Type B pancreatic cell (in vitro differentiated cells): Measurements from ENCODE around the gene ERV3-1. TPM values are rescaled to one million over a fixed set of nuclear protein-coding genes. Genes with fewer than 3 reads are reported as not detected.
"Not testable (repeated sequence)": the region's sequence is repeated elsewhere in the genome, so short reads cannot be mapped to it uniquely, and the experiment has no call there.

ENCODE experiments used
- DNase-seq: peaks from one replicate; pipeline ENCODE4 v3.0.0; 2021; ENCODE audit warnings: mixed read lengths; ENCODE audit not compliant: unreplicated experiment; ENCODE audit errors: extremely low spot score
- H3K27ac Mint-ChIP-seq: 2 replicates; pipeline ENCODE4 v1.8.0; 2021; ENCODE audit warnings: mild to moderate bottlenecking, mixed read lengths
- H3K27me3 Mint-ChIP-seq: 2 replicates; pipeline ENCODE4 v1.8.0; 2021; ENCODE audit warnings: mixed read lengths
- H3K36me3 Mint-ChIP-seq: 2 replicates; pipeline ENCODE4 v1.8.0; 2021; ENCODE audit warnings: mixed read lengths
- H3K4me1 Mint-ChIP-seq: one replicate; pipeline ENCODE4 v1.8.0; 2021; ENCODE audit warnings: mixed read lengths; ENCODE audit not compliant: unreplicated experiment
- H3K4me3 Mint-ChIP-seq: 2 replicates; pipeline ENCODE4 v1.8.0; 2021; ENCODE audit warnings: mild to moderate bottlenecking, mixed read lengths
- H3K9me3 Mint-ChIP-seq: 2 replicates; pipeline ENCODE4 v1.8.0; 2021; ENCODE audit warnings: mixed read lengths
- long read RNA-seq: library from polyadenylated mRNA; unstranded; transcript quantifications from one replicate; pipeline ENCODE4 v2.0.0, GENCODE V29; 2020
- total RNA-seq: library from RNA; stranded (reverse); gene quantifications from 2 replicates; pipeline ENCODE4 v1.2.1, GENCODE V29; 2021; ENCODE audit warnings: low replicate concordance
- TF ChIP-seq, protein P1 (sequence below): fragments of 200-600 bp; sonication (generic); conservative IDR thresholded peaks from 2 replicates; pipeline ENCODE4 v1.5.0; 2021; ENCODE audit warnings: antibody characterized with exemption, mild to moderate bottlenecking

The ERV3-1 gene, protein sequence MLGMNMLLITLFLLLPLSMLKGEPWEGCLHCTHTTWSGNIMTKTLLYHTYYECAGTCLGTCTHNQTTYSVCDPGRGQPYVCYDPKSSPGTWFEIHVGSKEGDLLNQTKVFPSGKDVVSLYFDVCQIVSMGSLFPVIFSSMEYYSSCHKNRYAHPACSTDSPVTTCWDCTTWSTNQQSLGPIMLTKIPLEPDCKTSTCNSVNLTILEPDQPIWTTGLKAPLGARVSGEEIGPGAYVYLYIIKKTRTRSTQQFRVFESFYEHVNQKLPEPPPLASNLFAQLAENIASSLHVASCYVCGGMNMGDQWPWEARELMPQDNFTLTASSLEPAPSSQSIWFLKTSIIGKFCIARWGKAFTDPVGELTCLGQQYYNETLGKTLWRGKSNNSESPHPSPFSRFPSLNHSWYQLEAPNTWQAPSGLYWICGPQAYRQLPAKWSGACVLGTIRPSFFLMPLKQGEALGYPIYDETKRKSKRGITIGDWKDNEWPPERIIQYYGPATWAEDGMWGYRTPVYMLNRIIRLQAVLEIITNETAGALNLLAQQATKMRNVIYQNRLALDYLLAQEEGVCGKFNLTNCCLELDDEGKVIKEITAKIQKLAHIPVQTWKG
- total RNA-seq, result 22.9 and 31.6 TPM in 2 replicates
- long read RNA-seq, transcript ERV3-1-201 (2 exons, 2,719 nt), result major isoform, 12 of 53 reads
- long read RNA-seq, partial matches to known transcripts, result 0 of 53 reads
- long read RNA-seq, other reads (novel, unspliced or antisense), result 40 of 53 reads

DNA sequence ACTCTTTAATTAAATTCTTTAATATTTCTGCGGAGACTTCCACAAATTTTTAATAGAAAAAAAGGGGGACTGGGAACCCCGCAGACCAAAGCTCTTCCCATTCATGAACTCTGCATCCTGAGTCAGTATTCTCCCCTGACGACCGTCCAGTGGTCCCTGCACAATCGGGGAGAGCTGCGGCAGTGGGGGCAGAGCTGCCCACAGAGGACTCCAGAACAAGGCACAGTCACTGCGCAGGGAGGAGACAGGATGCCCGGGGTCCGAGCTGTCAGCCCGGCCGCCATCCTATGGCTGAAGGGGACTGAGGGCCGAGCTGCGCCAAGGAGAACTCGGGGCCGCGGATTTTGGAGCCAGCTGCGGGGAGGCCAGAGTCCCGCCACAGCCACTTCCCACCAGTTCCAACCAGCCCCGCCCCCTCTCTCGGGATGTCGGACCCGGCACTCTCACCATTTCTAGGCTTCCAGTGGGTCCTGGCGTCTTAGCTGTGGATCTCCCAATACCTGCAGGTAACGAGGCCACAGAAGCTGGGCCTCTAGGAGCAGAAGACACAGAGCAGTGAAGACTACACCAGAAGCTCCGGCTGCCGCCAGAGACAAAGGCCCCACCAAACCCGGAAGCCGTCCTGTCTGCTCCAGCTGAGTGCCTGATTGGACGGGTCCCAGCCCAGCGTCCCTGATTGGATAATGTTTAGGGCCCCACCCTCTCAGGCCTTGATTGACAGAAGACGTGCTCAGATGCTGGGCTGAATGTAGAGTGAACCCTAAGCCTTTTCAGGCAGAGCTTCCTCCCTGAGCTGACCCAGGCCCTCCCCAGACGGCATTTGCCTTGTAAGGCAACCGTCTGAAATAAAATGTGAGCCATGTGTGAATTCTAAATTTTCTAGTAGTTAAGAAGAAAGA, at the start of gene ERV3-1:
ERV3-1 (minus strand) TSS at position 594 of the 899 bp plus-strand sequence. CDS start 13,661 bp downstream, outside the sequence.
- no peaks in the 10 kb centered on the region for H3K27me3 Mint-ChIP-seq
- TF ChIP-seq, protein P1, sequence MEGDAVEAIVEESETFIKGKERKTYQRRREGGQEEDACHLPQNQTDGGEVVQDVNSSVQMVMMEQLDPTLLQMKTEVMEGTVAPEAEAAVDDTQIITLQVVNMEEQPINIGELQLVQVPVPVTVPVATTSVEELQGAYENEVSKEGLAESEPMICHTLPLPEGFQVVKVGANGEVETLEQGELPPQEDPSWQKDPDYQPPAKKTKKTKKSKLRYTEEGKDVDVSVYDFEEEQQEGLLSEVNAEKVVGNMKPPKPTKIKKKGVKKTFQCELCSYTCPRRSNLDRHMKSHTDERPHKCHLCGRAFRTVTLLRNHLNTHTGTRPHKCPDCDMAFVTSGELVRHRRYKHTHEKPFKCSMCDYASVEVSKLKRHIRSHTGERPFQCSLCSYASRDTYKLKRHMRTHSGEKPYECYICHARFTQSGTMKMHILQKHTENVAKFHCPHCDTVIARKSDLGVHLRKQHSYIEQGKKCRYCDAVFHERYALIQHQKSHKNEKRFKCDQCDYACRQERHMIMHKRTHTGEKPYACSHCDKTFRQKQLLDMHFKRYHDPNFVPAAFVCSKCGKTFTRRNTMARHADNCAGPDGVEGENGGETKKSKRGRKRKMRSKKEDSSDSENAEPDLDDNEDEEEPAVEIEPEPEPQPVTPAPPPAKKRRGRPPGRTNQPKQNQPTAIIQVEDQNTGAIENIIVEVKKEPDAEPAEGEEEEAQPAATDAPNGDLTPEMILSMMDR, result no peak
- peak; percentile 88 for DNase-seq
- H3K4me3 Mint-ChIP-seq, result peak within 1 kb of the TSS; percentile 98
- peaks cover 19% of the 10 kb centered on the region for H3K9me3 Mint-ChIP-seq
- peaks cover 23% of the 10 kb centered on the region for H3K4me1 Mint-ChIP-seq
- H3K36me3 Mint-ChIP-seq, result peaks cover 36% of the 10 kb centered on the region
- H3K27ac Mint-ChIP-seq, result peak within 1 kb of the TSS; percentile 96

DNA sequence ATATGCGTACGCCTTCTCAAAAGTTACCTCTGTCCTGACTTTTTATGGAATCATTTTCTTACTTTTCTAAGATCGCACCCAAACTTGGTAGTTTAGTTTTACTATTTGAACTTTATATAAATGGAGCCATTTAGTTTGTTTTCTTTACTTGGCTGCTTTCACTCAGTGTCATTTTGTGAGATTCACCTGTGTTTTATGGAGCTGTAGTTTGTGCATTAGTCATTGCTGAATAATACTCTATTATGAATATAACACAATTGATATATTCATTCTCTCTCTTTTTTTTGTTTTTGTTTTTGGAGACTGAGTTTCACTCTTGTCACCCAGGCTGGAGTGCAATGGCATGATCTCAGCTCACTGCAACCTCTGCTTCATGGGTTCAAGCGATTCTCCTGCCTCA, 49.3 kb upstream of the ERV3-1 start:
- peaks cover 29% of the 10 kb centered on the region for H3K36me3 Mint-ChIP-seq
- H3K27ac Mint-ChIP-seq, H3K4me1 Mint-ChIP-seq, H3K4me3 Mint-ChIP-seq, H3K27me3 Mint-ChIP-seq, H3K9me3 Mint-ChIP-seq, DNase-seq: not testable (repeated sequence)

DNA sequence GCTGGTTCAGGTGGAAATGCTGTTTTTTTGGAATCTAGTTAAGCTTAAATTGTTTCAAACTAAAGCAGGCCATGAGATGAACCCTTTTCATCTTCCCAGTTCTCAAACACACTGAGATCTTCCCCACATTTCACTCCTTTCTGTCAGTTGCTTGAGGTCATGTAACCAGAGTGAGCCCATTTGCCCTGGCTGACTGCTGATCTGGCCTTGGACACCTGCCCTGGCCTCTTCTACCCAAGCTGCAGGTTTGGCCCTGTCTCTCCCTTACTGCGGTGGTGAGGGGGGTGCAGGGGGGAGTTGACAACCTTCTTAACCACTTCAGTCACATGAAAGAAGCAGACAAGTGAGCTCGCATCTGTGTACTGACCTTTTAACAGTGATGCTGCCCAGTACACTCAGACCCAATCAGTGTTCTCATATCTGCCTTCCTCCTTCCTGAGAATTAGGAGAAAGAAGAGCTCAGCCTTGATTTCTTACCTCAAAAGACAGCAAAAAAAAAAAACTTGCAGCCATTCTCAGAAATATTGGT, 48.0 kb upstream of the ERV3-1 start:
- H3K4me1 Mint-ChIP-seq, H3K4me3 Mint-ChIP-seq, H3K27ac Mint-ChIP-seq, H3K9me3 Mint-ChIP-seq, H3K27me3 Mint-ChIP-seq, DNase-seq: not testable (repeated sequence)
- H3K36me3 Mint-ChIP-seq, result peaks cover 28% of the 10 kb centered on the region

DNA sequence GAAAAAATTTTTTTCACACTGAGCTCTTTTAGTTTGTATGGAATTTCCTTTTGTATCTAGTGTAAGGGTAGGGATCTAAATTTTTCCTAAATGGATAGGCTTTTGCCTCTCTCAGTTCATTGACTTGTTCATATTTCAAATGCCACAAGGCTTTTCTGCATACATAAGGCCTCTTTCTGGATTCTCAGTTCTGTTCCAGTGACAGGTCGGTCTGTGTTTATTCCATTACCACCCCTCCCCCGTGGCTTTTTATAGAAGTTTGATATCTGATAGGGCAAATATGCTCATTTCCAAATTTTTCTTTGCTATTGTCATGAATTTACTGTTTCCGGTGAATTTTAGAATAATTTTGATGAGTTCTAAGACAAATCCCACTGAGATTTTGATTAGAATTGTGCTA, 45.2 kb upstream of the ERV3-1 start:
- not testable (repeated sequence) for H3K9me3 Mint-ChIP-seq, H3K4me3 Mint-ChIP-seq, H3K27me3 Mint-ChIP-seq, H3K4me1 Mint-ChIP-seq, H3K27ac Mint-ChIP-seq, DNase-seq
- peaks cover 20% of the 10 kb centered on the region for H3K36me3 Mint-ChIP-seq

DNA sequence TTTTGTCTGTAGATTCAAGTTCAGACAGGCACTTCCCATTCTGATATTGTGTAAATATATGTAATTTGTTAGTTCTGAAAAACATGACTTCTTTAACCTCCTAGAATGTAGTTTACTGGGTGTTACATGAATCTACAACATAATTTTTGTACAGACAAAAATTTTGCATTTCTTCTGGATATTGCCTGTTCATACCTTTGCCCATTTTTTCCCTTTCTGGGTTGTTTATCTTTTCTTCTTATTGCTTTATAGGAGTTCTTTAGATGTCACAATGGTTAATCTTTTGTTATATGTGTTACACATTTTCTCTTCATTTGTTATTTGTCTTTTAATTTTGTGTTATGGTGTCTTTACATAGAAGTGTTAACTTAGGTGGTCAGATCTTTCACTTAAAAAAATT, 44.7 kb upstream of the ERV3-1 start:
- not testable (repeated sequence) for H3K27me3 Mint-ChIP-seq, DNase-seq, H3K4me1 Mint-ChIP-seq, H3K27ac Mint-ChIP-seq, H3K4me3 Mint-ChIP-seq, H3K9me3 Mint-ChIP-seq
- peaks cover 25% of the 10 kb centered on the region for H3K36me3 Mint-ChIP-seq

DNA sequence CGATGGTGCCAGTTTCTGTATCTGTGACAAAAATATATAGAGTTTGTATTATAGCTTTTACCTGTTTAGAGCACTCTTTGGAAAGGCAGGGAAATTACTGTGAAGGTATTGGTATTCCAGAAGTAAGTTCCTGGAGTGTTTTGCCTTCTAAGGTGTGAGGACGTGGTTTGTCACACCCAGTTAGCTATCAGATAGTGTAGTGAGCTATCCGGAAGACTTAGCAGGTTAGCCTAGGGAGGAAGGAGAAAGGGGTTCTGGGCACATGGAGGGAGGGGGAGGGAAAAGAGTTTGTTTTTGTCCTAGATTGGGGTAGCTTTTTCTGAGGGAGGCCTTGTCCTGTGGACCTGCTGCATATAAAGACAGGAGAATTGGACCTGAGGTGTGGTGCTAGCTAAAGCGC, 39.8 kb upstream of the ERV3-1 start:
- H3K4me1 Mint-ChIP-seq, H3K27me3 Mint-ChIP-seq, DNase-seq, H3K9me3 Mint-ChIP-seq, H3K4me3 Mint-ChIP-seq: not testable (repeated sequence)
- peaks cover 18% of the 10 kb centered on the region for H3K36me3 Mint-ChIP-seq
- H3K27ac Mint-ChIP-seq, result peak overlapping the region; percentile 70

DNA sequence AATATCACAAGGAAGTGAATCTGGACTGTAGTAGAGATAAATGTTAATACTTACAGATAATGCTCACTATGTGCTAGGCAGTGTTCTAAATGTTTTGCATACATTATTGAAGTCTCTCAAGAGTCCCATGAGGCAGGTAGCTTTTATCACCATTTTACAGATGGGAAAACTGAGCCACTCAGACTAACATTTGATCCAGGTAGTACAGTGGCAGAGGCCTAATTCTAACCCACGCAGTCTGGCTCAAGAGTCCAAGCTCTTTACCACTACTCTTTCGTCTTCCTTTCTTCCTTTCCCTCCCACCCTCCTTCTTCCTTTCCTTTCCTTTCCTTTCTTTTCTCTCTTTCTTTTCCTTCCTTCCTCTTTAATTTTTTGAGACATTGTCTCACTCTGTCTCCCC, 39.1 kb upstream of the ERV3-1 start:
- Mint-ChIP-seq H3K36me3 (peaks cover 13% of the 10 kb centered on the region), H3K27ac (peak overlapping the region; percentile 70)
- H3K27me3 Mint-ChIP-seq, H3K9me3 Mint-ChIP-seq, DNase-seq, H3K4me3 Mint-ChIP-seq, H3K4me1 Mint-ChIP-seq: not testable (repeated sequence)

DNA sequence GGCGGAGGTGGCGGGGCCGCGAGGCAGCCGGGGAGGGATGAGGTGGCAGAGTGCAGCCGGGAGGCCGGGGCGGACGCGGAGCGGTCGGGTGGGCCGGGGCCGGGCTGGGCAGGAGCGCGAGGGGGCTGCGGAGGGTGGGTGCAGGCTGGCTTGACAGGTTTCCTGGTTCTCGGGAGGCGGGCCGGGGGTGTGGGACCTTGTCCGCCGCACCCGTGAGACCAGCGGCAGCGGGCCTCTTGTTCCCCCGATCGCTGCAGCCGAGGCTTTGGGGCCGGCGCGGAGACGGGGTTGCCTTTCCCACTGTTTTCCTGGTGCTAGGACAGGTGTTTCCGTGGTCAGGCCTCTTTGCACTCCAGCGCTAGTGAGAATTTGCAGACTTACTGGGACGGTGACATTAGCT, 32.3 kb upstream of the ERV3-1 start:
- peak; percentile 73 for DNase-seq
- not testable (repeated sequence) for H3K36me3 Mint-ChIP-seq, H3K27me3 Mint-ChIP-seq, H3K9me3 Mint-ChIP-seq
- peak overlapping the region; percentile 93 for H3K27ac Mint-ChIP-seq
- H3K4me3 Mint-ChIP-seq, result peak overlapping the region; percentile 95
- H3K4me1 Mint-ChIP-seq, result peaks cover 13% of the 10 kb centered on the region
